ENCODE data around the gene SAPCD2.

SAPCD2 gene

GRCh38 chr9:137082925-137083290 is 12.6 kb upstream of the SAPCD2 start:
- DNase-seq: no peak

GRCh38 chr9:137082222-137082924 is 12.0 kb upstream of the SAPCD2 start:
- DNase-seq: no peak

- DNase-seq: no peak
Measured at GRCh38 chr9:137080260-137081122, 10.1 kb upstream of the SAPCD2 start.

GRCh38 chr9:137079401-137079787 is 9.0 kb upstream of the SAPCD2 start:
- DNase-seq: no peak

DNA sequence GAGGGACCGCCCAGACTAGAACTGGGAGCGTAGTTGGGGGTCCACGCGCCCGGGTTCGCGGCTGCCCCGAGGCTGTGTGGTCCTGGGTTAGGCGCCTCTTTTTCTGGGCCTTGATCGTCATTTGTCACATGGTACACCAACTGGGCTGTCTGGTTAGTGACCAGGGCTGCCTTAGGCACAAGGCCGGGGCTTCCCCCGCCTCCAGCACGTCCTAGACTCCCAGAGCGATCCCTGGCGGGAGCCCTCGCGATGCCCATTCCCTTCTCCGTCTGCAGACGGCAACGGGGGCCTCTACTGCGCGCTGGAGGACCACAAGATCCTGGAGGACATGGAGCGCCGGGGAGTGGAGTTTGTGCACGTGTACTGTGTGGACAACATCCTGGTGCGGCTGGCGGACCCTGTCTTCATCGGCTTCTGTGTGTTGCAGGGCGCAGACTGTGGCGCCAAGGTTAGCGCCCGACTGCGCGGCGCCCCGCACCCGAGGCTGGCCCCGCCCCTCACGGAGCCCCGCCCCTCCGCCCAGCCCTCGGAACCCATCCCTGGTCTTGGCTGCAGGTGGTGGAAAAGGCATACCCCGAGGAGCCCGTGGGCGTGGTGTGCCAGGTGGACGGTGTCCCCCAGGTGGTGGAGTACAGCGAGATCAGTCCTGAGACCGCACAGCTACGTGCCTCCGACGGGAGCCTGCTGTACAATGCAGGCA is 8.5 kb upstream of the SAPCD2 start:
- no peak for DNase-seq

- DNase-seq: no peak
Measured at GRCh38 chr9:137077758-137078693, 7.7 kb upstream of the SAPCD2 start.

GRCh38 chr9:137077010-137077747 is 6.8 kb upstream of the SAPCD2 start, which contains the start of gene UAP1L1:
Gene UAP1L1, plus strand, starts transcription at chr9:137077517. Its CDS starts 16 bp downstream, at chr9:137077533.
- DNase-seq: peak in 52 of 56 donors; percentile 31 to 95 (median 74)

- DNase-seq: peak in 1 of 56 donors; percentile 47
Measured at GRCh38 chr9:137076636-137077009, 6.3 kb upstream of the SAPCD2 start.

DNA sequence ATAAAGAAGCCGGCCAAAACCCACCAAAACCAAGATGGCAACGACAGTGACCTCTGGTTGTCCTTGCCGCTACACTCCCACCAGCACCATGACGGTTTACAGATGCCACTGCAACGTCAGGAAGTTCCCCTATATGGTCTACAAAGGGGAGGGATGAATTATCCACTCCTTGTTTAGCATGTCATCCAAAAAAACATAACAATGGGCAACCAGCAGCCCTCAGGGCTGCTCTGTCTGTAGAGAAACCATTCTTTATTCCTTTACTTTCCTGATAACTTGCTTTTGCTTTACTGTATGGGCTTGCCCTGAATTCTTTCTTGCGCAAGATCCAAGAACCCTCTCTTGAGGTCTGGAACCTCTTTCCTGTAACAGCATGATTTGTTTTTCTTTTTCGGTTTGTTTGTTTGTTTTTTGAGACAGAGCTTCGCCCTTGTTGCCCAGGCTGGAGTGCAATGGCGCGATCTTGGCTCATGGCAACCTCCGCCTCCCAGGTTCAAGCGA is 5.0 kb upstream of the SAPCD2 start:
- no peak for DNase-seq

DNA sequence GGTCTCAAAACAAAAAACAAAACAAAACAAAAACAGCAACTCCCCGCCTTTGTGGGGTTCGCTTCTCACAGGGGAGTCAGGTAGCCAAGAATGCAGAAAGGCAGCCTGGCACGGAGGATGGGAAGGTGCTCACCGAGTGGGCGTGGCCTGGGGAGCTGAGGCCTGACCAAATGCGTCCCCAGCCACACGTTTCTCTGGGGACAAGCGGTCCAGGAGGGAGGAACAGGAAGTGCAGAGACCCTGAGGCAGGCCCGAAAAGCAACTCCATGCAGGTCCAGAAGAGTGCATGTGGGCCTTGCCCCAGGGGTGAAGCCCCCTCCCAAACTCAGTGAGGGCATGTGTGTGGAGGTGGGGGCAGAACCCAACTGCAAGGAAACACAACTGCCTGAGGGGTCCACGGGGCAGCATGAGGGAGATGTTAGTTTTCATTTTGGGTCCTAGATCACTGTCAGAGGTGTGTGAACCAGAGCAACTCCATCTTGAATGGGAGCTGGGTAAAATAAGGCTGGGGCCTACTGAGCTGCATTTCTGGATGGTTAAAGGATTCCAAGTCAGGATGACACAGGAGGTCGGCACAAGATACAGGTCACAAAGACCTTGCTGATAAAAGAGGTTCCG is 4.4 kb upstream of the SAPCD2 start:
- DNase-seq: no peak

GRCh38 chr9:137073992-137074399 is 3.6 kb upstream of the SAPCD2 start:
- no peak for DNase-seq

DNA sequence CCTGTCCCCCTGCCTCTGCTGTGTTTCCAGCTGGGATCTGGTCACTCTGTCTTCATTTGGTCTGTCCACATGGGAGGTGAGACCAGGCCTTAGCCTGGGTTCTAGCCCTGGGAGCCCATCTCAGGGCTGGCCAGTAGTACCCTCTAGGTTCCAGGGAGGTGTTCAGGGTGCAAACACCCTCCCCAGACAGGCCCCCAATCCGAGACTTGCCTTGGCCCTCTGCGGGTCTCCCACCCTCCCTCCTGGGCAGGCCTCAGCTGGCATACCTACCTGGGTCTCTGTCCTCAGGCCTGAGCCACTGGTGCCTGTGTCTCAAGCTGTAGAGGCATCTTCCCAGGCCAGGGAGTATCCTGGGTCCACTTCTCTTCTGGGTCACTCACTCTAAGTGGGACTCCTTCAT is 925 bp upstream of the SAPCD2 start:
- DNase-seq: no peak

DNA sequence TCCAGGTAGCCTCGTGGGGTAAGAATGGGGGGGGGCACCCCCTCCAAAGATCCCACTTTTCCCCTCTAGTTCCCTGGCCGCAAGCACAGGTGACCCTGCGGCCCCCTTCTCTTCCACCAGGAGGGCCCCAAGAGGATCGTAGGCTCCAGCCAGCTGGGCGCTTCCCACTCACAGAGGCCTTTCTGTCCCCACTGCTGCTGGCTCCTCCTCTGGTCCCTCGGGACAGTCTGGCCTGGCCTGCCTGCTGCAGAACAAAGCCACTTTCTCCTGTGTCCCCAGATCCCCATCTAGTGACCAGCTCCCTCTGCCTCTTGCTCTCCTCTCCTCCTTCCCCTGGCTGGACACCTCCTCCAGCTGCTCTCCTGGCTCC is 534 bp upstream of the SAPCD2 start:
- DNase-seq: peak in 54 of 56 donors; percentile 54 to 95 (median 82)

DNA sequence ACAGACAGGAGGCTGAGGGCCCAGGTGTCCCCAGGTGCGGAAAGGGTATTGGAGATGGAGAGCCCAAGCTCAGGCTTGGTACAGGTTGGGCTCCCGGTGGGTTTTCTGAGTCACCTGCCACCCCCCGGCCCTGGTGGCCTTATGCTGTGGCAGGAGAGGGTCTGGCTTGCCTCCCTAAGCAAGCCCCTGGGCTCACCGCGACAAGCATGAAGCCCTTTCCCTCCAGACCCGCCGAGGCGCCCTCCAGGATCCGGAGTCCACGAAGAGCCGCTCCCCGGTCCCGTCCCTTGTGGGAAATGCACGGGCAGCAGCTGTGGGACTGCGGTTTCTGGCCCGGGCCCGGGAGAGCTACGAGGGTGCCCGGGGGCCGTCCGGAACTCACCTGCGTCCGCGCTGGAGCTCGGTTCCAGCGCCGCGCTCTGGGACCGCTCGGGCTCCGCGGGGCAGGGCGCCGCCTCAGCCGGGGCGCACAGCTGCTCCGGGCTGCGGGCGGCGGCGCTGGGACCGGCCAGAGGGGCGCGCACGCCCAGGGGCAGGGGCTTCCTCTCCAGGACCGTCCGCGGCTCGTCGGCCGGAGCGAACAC is 757 bp downstream of the SAPCD2 start:
- no peak for DNase-seq

DNA sequence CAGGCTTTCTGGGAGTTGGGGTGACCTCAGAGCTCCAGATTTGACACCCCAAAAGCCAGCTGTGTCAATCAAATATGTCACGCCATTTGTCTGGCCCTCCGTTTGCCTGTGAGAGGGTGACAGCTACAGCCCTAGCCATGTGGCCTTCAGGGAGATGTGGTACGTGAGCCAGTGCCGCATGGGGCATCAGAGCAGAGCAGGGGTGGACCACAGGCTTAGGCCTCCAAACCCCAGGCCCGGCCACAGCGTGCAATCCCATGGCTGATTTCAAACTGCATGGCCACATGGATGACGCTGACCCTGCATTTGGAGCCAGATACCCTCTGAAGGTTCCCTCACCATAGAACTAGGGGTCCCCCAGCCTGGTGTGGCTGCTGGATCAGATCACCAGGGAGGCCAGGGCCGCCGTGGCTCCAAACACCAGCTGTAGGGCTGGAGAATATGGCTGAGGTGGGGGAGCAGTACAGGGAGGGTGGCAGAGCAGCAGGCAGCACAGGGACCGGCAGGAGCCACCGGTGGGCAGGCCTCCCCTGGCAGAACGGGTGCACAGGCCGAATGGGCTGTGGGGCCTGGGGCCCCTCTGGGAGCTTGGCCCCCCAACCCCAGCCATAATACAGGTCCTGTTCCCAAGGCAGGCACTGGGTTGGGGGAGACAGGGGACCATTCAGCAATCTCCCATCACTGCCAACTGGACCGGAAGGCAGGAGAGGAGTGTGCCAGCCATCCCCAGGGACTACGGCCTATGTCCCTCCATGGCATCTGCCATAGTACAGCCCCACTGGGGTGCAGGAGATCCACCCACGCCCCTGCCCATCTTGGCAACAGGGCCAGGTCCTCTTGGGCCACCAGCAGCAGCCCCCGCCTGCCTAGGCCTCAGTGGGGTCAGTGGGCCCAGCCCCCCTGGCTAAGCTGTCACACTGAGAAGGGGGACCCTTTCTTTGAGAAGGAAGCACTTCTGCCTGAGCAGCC is 1.5 kb downstream of the SAPCD2 start:
- peak in 1 of 56 donors; percentile 21 for DNase-seq

DNA sequence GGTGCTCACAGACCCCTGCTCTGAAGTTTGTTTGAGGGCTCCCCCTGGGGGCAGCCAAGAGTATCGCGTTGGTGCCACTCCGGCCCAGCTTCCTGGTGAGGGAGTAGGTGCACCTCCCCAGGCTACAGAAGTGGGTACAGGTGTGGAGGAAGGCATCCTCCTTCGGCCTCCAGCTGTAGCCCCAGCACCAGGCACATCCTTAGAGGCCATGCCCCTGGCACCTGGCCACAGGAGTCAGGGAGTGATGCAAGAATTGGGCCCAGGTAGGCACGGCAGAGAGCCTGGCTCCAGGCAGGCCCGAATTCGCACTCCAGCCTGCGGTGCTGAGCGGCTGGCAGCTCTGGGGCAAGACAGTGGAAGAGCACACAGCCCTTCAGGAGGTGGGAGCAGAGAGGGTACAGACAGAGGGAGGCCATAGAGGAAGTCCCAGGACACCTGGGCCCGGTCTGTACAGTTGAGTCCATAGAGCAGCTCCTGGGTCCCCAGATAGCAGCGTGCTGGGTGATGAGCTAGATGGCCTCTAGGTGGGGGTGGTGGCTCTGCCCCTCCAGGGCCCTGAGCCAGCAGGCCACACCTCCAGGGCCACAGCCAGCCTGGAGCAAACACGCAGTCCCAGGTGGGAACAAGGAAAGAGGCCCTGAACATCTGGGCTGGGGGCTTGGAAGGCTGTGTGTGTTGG is 2.4 kb downstream of the SAPCD2 start:
- peak in 51 of 56 donors; percentile 15 to 86 (median 62) for DNase-seq
